K562 (cell line): ENCODE data around the gene SLC26A8. TPM values are rescaled to one million over a fixed set of nuclear protein-coding genes. Genes with fewer than 3 reads are reported as not detected.

ENCODE experiments used
- MEIS2 ChIP-seq: fragments of 450-650 bp; IDR thresholded peaks from 2 replicates; pipeline ENCODE4 v1.6.1; 2014; ENCODE audit warnings: mild to moderate bottlenecking; ENCODE audit not compliant: partially characterized antibody
- NR2C2 ChIP-seq, 2 experiments: fragments of 200-800 bp in 1 of 2; sonication (Bioruptor generic) in 1 of 2; sonication (generic) in 1 of 2; formaldehyde crosslinking in 1 of 2; IDR thresholded peaks; 2 replicates each; pipeline versions ENCODE4 v1.6.1 to v1.8.0; 2016 to 2022; ENCODE audit warnings: mild to moderate bottlenecking in 1 of 2, missing compliant biosample characterization in 1 of 2, missing genetic modification characterization in 1 of 2, missing genetic modification reagents in 1 of 2
- SFPQ ChIP-seq: fragments of 200-400 bp; formaldehyde crosslinking; IDR thresholded peaks from 2 replicates; pipeline ENCODE4 v1.6.1; 2017; ENCODE audit warnings: mild to moderate bottlenecking, low read depth, low read length, moderate library complexity
- SREBF1 ChIP-seq: fragments of 150-350 bp; IDR thresholded peaks from 2 replicates; pipeline ENCODE4 v1.6.1; 2014; ENCODE audit warnings: antibody characterized with exemption, low read depth, low read length, borderline replicate concordance
- ZBTB43 ChIP-seq: sonication (generic); formaldehyde crosslinking; IDR thresholded peaks from 2 replicates; pipeline ENCODE4 v1.8.0; 2023; ENCODE audit warnings: mild to moderate bottlenecking, missing genetic modification reagents
- ZNF444 ChIP-seq: fragments of 250-450 bp; sonication (Bioruptor Pico); IDR thresholded peaks from 2 replicates; pipeline ENCODE4 v1.4.0; 2020; ENCODE audit warnings: mild to moderate bottlenecking, moderate library complexity
- ZNF696 ChIP-seq: fragments of 250-450 bp; sonication (Bioruptor Pico); conservative IDR thresholded peaks from 2 replicates; pipeline ENCODE4 v1.4.0; 2020; ENCODE audit warnings: mild to moderate bottlenecking, moderate library complexity
- polyA plus RNA-seq, 8 experiments: library from polyadenylated mRNA; depleted of rRNA in 4 of 8; stranded (reverse) in 5 of 8; unstranded in 3 of 8; fragments of >200 nt; fragmentation: Nextera tagmentation in 2 of 8; fragmentation: Illumina TruSeq in 1 of 8; extraction: Ambion mirVana in 2 of 8; extraction: Trizol in 1 of 8; gene quantifications; 2 replicates each; pipeline versions ENCODE4 v1.2.1 to v1.2.3, GENCODE V29; 2011 to 2014; ENCODE audit warnings: inconsistent platforms in 1 of 8, missing spikeins in 1 of 8
- total RNA-seq, 7 experiments: library from RNA; depleted of rRNA in 6 of 7; stranded (reverse); fragments of >200 nt in 6 of 7; fragmentation: Illumina TruSeq in 2 of 7; extraction: Trizol in 2 of 7; gene quantifications; 2 replicates each; pipeline versions ENCODE4 v1.2.1 to v1.2.3, GENCODE V29; 2011 to 2021; ENCODE audit warnings: low replicate concordance in 1 of 7
- TF ChIP-seq, protein P1 (sequence below), 2 experiments: fragments of 450-650 bp in 1 of 2; IDR thresholded peaks; 2 replicates each; pipeline ENCODE4 v1.6.1; 2011 to 2017; ENCODE audit warnings: low read depth in 2 of 2, antibody characterized with exemption in 1 of 2, borderline replicate concordance in 1 of 2, low read length in 1 of 2, mild to moderate bottlenecking in 1 of 2, mixed read lengths in 1 of 2; ENCODE audit not compliant: control insufficient read depth in 1 of 2
- TF ChIP-seq, protein P2 (sequence below): fragments of 250-450 bp; sonication (Bioruptor Pico); IDR thresholded peaks from 2 replicates; pipeline ENCODE4 v1.4.0; 2020
- TF ChIP-seq, protein P3 (sequence below): sonication (generic); formaldehyde crosslinking; IDR thresholded peaks from 2 replicates; pipeline ENCODE4 v1.8.1; 2023; ENCODE audit warnings: mild to moderate bottlenecking, missing genetic modification reagents
- TF ChIP-seq, protein P4 (sequence below): fragments of 250-450 bp; sonication (Bioruptor Pico); IDR thresholded peaks from 2 replicates; pipeline ENCODE4 v1.5.0; 2022; ENCODE audit warnings: mild to moderate bottlenecking
- TF ChIP-seq, protein P5 (sequence below): fragments of 250-450 bp; sonication (Bioruptor Pico); IDR thresholded peaks from 2 replicates; pipeline ENCODE4 v1.8.0; 2021; ENCODE audit warnings: moderate library complexity, mild to moderate bottlenecking, inconsistent platforms

Gene SLC26A8
- total and polyA plus RNA-seq, 9 of the 15 experiments (the other 6 are each of a cell fraction or from before 2014, with no cell fraction given) = not detected

GRCh38 chr6:35973670-35974222 is 50.7 kb downstream of the SLC26A8 start (continued):
- TF ChIP-seq ZBTB43 = no peak
- no peak for TF ChIP-seq ZNF696 (CRISPR knock-in tag)
- TF ChIP-seq, protein P1, sequence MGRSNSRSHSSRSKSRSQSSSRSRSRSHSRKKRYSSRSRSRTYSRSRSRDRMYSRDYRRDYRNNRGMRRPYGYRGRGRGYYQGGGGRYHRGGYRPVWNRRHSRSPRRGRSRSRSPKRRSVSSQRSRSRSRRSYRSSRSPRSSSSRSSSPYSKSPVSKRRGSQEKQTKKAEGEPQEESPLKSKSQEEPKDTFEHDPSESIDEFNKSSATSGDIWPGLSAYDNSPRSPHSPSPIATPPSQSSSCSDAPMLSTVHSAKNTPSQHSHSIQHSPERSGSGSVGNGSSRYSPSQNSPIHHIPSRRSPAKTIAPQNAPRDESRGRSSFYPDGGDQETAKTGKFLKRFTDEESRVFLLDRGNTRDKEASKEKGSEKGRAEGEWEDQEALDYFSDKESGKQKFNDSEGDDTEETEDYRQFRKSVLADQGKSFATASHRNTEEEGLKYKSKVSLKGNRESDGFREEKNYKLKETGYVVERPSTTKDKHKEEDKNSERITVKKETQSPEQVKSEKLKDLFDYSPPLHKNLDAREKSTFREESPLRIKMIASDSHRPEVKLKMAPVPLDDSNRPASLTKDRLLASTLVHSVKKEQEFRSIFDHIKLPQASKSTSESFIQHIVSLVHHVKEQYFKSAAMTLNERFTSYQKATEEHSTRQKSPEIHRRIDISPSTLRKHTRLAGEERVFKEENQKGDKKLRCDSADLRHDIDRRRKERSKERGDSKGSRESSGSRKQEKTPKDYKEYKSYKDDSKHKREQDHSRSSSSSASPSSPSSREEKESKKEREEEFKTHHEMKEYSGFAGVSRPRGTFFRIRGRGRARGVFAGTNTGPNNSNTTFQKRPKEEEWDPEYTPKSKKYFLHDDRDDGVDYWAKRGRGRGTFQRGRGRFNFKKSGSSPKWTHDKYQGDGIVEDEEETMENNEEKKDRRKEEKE (IDR thresholded peaks at IDR 0.05; ENCODE audit: borderline replicate concordance in 1 of 2, control insufficient read depth in 1 of 2, low read depth in 2 of 2, low read length in 1 of 2) = no peak
- TF ChIP-seq, protein P2, sequence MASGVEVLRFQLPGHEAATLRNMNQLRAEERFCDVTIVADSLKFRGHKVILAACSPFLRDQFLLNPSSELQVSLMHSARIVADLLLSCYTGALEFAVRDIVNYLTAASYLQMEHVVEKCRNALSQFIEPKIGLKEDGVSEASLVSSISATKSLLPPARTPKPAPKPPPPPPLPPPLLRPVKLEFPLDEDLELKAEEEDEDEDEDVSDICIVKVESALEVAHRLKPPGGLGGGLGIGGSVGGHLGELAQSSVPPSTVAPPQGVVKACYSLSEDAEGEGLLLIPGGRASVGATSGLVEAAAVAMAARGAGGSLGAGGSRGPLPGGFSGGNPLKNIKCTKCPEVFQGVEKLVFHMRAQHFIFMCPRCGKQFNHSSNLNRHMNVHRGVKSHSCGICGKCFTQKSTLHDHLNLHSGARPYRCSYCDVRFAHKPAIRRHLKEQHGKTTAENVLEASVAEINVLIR (CRISPR knock-in tag) = no peak
- TF ChIP-seq, protein P3, sequence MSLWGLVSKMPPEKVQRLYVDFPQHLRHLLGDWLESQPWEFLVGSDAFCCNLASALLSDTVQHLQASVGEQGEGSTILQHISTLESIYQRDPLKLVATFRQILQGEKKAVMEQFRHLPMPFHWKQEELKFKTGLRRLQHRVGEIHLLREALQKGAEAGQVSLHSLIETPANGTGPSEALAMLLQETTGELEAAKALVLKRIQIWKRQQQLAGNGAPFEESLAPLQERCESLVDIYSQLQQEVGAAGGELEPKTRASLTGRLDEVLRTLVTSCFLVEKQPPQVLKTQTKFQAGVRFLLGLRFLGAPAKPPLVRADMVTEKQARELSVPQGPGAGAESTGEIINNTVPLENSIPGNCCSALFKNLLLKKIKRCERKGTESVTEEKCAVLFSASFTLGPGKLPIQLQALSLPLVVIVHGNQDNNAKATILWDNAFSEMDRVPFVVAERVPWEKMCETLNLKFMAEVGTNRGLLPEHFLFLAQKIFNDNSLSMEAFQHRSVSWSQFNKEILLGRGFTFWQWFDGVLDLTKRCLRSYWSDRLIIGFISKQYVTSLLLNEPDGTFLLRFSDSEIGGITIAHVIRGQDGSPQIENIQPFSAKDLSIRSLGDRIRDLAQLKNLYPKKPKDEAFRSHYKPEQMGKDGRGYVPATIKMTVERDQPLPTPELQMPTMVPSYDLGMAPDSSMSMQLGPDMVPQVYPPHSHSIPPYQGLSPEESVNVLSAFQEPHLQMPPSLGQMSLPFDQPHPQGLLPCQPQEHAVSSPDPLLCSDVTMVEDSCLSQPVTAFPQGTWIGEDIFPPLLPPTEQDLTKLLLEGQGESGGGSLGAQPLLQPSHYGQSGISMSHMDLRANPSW (CRISPR knock-in tag) = no peak
- TF ChIP-seq, protein P4, sequence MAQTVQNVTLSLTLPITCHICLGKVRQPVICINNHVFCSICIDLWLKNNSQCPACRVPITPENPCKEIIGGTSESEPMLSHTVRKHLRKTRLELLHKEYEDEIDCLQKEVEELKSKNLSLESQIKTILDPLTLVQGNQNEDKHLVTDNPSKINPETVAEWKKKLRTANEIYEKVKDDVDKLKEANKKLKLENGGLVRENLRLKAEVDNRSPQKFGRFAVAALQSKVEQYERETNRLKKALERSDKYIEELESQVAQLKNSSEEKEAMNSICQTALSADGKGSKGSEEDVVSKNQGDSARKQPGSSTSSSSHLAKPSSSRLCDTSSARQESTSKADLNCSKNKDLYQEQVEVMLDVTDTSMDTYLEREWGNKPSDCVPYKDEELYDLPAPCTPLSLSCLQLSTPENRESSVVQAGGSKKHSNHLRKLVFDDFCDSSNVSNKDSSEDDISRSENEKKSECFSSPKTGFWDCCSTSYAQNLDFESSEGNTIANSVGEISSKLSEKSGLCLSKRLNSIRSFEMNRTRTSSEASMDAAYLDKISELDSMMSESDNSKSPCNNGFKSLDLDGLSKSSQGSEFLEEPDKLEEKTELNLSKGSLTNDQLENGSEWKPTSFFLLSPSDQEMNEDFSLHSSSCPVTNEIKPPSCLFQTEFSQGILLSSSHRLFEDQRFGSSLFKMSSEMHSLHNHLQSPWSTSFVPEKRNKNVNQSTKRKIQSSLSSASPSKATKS (CRISPR knock-in tag) = no peak
- no peak for TF ChIP-seq SREBF1
- TF ChIP-seq NR2C2 (CRISPR knock-in tag; IDR thresholded peaks at IDR 0.05) = no peak
- peak; percentile 82 for TF ChIP-seq NR2C2 (tag; IDR thresholded peaks at IDR 0.05)
- TF ChIP-seq ZNF444 (CRISPR knock-in tag) = no peak
- TF ChIP-seq SFPQ = no peak
- TF ChIP-seq MEIS2 = peak; percentile 19
- TF ChIP-seq, protein P5, sequence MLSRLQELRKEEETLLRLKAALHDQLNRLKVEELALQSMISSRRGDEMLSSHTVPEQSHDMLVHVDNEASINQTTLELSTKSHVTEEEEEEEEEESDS (CRISPR knock-in tag) = no peak
